ENCODE measurements around the gene PRADC1. TPM values are rescaled to one million over a fixed set of nuclear protein-coding genes. Genes with fewer than 3 reads are reported as not detected.
A peak's percentile ranks its signal among the peaks of the same experiment; 100 is the strongest.

Gene PRADC1
- total RNA-seq, 1 experiment from 2014 or later, result 8.6 TPM

DNA sequence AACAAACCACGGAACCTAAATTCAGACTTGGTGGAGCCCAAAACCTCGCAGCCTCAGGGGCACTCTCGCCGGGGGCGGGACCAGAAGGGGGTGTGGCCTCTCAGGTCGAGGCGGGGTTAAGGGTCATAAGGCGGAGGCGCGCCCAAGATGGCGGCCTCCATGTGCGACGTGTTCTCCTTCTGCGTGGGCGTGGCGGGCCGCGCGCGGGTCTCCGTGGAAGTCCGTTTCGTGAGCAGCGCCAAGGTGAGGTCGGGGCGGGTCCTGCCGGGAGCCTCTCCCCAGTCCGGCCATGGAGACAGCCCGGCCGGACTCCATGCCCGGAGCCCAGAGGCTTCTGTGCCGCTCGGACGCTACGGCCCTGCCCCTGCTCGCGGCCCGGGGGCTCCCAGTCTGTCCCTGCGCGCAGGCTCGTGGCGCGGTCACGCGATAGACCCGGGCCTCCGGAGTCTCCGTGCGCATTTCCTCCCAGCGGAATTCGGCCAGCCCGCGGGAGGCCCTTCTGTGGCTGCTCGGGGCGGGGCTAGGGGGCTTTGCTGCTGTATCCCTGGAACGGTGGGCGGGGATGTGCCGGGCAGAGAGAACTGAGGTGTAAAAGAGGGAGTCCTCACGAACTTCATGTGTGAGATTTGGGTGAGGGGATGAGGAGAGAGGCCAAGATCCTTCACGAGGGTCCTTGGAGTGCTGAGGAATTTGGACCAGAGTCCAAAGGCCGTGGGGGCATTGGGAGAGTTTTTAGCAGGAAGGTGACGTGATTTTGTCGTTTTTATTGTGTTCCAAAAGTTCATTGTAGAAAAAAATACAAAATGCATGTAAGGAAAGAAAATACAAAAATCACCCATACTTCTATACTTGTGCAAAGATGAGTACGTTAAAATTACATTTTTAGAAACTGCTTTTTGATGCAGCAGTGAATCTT is 18.7 kb downstream of the PRADC1 start, which contains the start of gene SMYD5:
Gene SMYD5 (plus strand): TSS at position 126 of the 916 bp plus-strand sequence. CDS start 22 bp downstream, at position 148.
- H3K79me2 ChIP-seq (ENCODE audit: insufficient read depth, low read length), result peaks cover 49% of the 10 kb centered on the region
- peak; percentile 85 for ATAC-seq
- H3K36me3 ChIP-seq (ENCODE audit: control insufficient read depth in 1 of 2, insufficient read depth in 2 of 2, low read length in 2 of 2), result no peaks in the 10 kb centered on the region
- no peaks in the 10 kb centered on the region for H4K20me1 ChIP-seq (ENCODE audit: insufficient read depth)
- no peaks in the 10 kb centered on the region for H3K27me3 ChIP-seq (ENCODE audit: insufficient read depth, low read length)
- POLR2A ChIA-PET, result interaction anchor here (1.1 to 2.1 kb wide), 2 partner anchors 19 kb away, joined by 8 read pairs; partner anchors contain the start of genes CCT7 and PRADC1
- peak within 1 kb of the TSS; percentile 86 for H3K27ac ChIP-seq (ENCODE audit: low read depth, low read length)
- H3K9me2 ChIP-seq (ENCODE audit: insufficient read depth), result no peaks in the 10 kb centered on the region
- peak within 1 kb of the TSS; percentile 94 to 98 for H3K4me3 ChIP-seq (replicated peaks in 1 of 2; ENCODE audit: low read depth in 1 of 2, low read length in 2 of 2)
- intact Hi-C loops (cut with micrococcal nuclease), result loop anchor here (1.0 kb wide), 1 partner anchor 19 kb away; the partner anchor contains the start of gene PRADC1
- H3K4me1 ChIP-seq (ENCODE audit: control insufficient read depth in 1 of 2, insufficient read depth in 2 of 2, low read length in 2 of 2), result peaks cover 3 to 42% of the 10 kb centered on the region in 2 experiments; a peak in 3 of 4 replicates
- H3K9me3 ChIP-seq (ENCODE audit: control insufficient read depth in 1 of 2, insufficient read depth in 1 of 2, low read depth in 1 of 2, low read length in 2 of 2), result no peaks in the 10 kb centered on the region
- RAD21 ChIA-PET (ENCODE audit: low non-redundant PET in 1 of 2, low total read pairs in 2 of 2, uncharacterized antibody in 2 of 2, unreplicated experiment in 2 of 2), result interaction anchor here in 1 of 2 experiments (2.2 kb wide), 1 partner anchor 37 kb away, joined by 8 read pairs; no protein-coding TSS in a partner anchor
- H3K4me2 ChIP-seq (ENCODE audit: low read length), result peak within 1 kb of the TSS; percentile 83
- TSS peak; percentile 62 for BruUV-seq (replicated peaks)
- CTCF ChIA-PET, result no interaction called here
- peak; percentile 69 for DNase-seq (ENCODE audit: low read depth, low spot score)
- no peak for TF ChIP-seq REST (IDR thresholded peaks at IDR 0.05; ENCODE audit: low read depth)
- TF ChIP-seq CEBPB (IDR thresholded peaks at IDR 0.05; ENCODE audit: low read depth), result no peak
- TF ChIP-seq ZFX (IDR thresholded peaks at IDR 0.05), result peak; percentile 87; the same call in 1 of the 2 replicates
- TF ChIP-seq MAX (IDR thresholded peaks at IDR 0.05), result peak; percentile 97
- peak; percentile 97 for TF ChIP-seq YY1 (IDR thresholded peaks at IDR 0.05; ENCODE audit: extremely low read depth, insufficient replicate concordance, low read depth, low read length)
- no peak for TF ChIP-seq JUND (IDR thresholded peaks at IDR 0.05)
- peak; percentile 98 for TF ChIP-seq EGR1 (IDR thresholded peaks at IDR 0.05; ENCODE audit: low read depth)
- 0 out of 2 replicates have a peak, but pooled peaks have one; percentile 86 for TF ChIP-seq SIN3A (IDR thresholded peaks at IDR 0.05; ENCODE audit: low read depth)
- TF ChIP-seq SRF (IDR thresholded peaks at IDR 0.05; ENCODE audit: low read depth), result no peak
- no peak for TF ChIP-seq ATF3 (IDR thresholded peaks at IDR 0.05)
- peak; percentile 9 for TF ChIP-seq TCF7L2 (IDR thresholded peaks at IDR 0.05; ENCODE audit: borderline replicate concordance, extremely low read depth, insufficient read depth, insufficient read length)
- TF ChIP-seq SP1 (IDR thresholded peaks at IDR 0.05; ENCODE audit: low read depth), result peak; percentile 57
- TF ChIP-seq POLR2A (IDR thresholded peaks at IDR 0.05; ENCODE audit: borderline replicate concordance, extremely low read depth, insufficient read depth, insufficient read length), result peak; percentile 39
- TF ChIP-seq POLR2AphosphoS5 (IDR thresholded peaks at IDR 0.05; ENCODE audit: low read depth, low read length), result peak; percentile 88
- TF ChIP-seq, protein P1, sequence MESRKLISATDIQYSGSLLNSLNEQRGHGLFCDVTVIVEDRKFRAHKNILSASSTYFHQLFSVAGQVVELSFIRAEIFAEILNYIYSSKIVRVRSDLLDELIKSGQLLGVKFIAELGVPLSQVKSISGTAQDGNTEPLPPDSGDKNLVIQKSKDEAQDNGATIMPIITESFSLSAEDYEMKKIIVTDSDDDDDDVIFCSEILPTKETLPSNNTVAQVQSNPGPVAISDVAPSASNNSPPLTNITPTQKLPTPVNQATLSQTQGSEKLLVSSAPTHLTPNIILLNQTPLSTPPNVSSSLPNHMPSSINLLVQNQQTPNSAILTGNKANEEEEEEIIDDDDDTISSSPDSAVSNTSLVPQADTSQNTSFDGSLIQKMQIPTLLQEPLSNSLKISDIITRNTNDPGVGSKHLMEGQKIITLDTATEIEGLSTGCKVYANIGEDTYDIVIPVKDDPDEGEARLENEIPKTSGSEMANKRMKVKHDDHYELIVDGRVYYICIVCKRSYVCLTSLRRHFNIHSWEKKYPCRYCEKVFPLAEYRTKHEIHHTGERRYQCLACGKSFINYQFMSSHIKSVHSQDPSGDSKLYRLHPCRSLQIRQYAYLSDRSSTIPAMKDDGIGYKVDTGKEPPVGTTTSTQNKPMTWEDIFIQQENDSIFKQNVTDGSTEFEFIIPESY (IDR thresholded peaks at IDR 0.05; ENCODE audit: extremely low read depth, insufficient replicate concordance, low read length), result peak; percentile 19
- peak within 1 kb of the TSS; percentile 97 for H3K9ac ChIP-seq (ENCODE audit: low read length)
- H2AFZ ChIP-seq (ENCODE audit: low read depth, low read length, poor library complexity, severe bottlenecking), result peak within 1 kb of the TSS; percentile 38

Data from HCT116 (cell line).